Left ventricle myocardium inferior (tissue), 1 donor: ENCODE results near the gene ACER3. TPM values are rescaled to one million over a fixed set of nuclear protein-coding genes. Genes with fewer than 3 reads are reported as not detected.
A peak's percentile ranks its signal among the peaks of the same experiment; 100 is the strongest.
"Not testable (repeated sequence)": the region's sequence is repeated elsewhere in the genome, so short reads cannot be mapped to it uniquely, and the experiment has no call there.

Experiments
- DNase-seq: peaks from one replicate; pipeline ENCODE4 v3.0.0-alpha.2; 2020
- H3K27ac ChIP-seq: fragments of 200-600 bp; replicated peaks from 2 replicates; pipeline ENCODE4 v1.8.0; 2021
- H3K27me3 ChIP-seq: fragments of 200-600 bp; 2 replicates; pipeline ENCODE4 v1.8.0; 2021; ENCODE audit warnings: low read depth
- H3K36me3 ChIP-seq: fragments of 200-600 bp; 2 replicates; pipeline ENCODE4 v1.8.0; 2021
- H3K4me1 ChIP-seq: fragments of 200-600 bp; 2 replicates; pipeline ENCODE4 v1.8.0; 2021
- H3K4me3 ChIP-seq: fragments of 200-600 bp; 2 replicates; pipeline ENCODE4 v1.8.0; 2021; ENCODE audit warnings: mild to moderate bottlenecking, moderate library complexity
- H3K9me3 ChIP-seq: fragments of 200-600 bp; replicated peaks from 2 replicates; pipeline ENCODE4 v1.8.0; 2021
- intact Hi-C: fragments of 100-400 bp; cut with micrococcal nuclease; formaldehyde crosslinking; loops from one replicate; pipeline ENCODE4 v1.11.0; 2022
- total RNA-seq: library from RNA; stranded (reverse); fragmentation: NEBNext Ultra II Directional; extraction: Animal tissue kit (Norgen Biotek cat#: 25700); gene quantifications from one replicate; pipeline ENCODE4 v1.2.1, GENCODE V29; 2021
- TF ChIP-seq, protein P1 (sequence below): fragments of 200-600 bp; IDR thresholded peaks from 2 replicates; pipeline ENCODE4 v1.8.0; 2021; ENCODE audit warnings: antibody characterized with exemption, mild to moderate bottlenecking, borderline replicate concordance
- donor health status: DM: no; HTN: yes; CAD: no; lungs with severe emphysema.

ACER3 gene
- total RNA-seq, 1 donor from 2014 or later, result 8.5 TPM

DNA sequence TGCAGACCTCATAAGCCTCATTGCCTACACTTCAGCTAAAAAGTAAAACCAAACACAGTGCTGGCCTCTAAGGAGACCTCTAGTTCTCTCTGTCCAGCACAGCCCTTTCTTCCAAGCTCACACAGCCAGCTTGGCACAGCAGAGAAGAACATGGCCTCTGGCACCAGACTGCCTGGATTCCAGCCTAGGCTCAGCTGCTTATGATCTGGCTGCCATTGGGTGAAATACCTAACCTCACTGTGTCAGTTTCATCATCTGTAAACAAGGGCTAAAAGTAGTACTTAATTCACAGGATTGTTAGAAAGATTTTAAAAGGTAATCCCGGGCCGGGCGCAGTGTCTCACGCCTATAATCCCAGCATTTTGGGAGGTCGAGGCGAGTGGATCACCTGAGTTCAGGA is 9.9 kb upstream of the ACER3 start:
- intact Hi-C loops, result no loop called here
- no peak overlapping the region for H3K4me3 ChIP-seq
- no peaks in the 10 kb centered on the region for H3K27me3 ChIP-seq
- DNase-seq, result peak; percentile 33
- peaks cover 20% of the 10 kb centered on the region for H3K4me1 ChIP-seq
- no peaks in the 10 kb centered on the region for H3K36me3 ChIP-seq
- H3K27ac ChIP-seq, result no peak overlapping the region
- TF ChIP-seq, protein P1, sequence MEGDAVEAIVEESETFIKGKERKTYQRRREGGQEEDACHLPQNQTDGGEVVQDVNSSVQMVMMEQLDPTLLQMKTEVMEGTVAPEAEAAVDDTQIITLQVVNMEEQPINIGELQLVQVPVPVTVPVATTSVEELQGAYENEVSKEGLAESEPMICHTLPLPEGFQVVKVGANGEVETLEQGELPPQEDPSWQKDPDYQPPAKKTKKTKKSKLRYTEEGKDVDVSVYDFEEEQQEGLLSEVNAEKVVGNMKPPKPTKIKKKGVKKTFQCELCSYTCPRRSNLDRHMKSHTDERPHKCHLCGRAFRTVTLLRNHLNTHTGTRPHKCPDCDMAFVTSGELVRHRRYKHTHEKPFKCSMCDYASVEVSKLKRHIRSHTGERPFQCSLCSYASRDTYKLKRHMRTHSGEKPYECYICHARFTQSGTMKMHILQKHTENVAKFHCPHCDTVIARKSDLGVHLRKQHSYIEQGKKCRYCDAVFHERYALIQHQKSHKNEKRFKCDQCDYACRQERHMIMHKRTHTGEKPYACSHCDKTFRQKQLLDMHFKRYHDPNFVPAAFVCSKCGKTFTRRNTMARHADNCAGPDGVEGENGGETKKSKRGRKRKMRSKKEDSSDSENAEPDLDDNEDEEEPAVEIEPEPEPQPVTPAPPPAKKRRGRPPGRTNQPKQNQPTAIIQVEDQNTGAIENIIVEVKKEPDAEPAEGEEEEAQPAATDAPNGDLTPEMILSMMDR, result no peak
- H3K9me3 ChIP-seq, result no peaks in the 10 kb centered on the region

DNA sequence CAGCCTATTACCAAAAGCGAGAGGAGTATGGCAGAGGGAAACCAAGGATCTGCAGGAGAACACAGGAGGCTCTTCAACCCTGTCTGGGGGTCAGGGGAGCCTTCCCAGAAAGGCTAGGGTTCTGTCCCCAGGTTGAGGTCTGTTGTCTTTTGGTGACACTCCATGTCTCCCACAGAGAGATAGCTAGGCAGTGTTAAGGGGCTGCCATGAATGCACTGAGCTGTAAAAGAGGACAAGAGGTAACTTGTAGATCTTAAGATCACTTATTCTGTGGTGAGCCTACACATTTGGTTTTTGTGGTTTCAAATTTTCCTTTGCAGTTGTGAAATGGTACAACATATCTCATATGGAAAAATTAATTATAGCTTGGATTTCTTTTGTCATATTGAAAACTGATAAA is 6.0 kb upstream of the ACER3 start:
- intact Hi-C loops, result no loop called here
- Histone ChIP-seq H3K4me3 (no peak overlapping the region), H3K36me3 (no peaks in the 10 kb centered on the region), H3K27me3 (no peaks in the 10 kb centered on the region), H3K4me1 (peaks cover 20% of the 10 kb centered on the region), H3K9me3 (no peaks in the 10 kb centered on the region), H3K27ac (no peak overlapping the region)
- TF ChIP-seq, protein P1, result no peak
- no peak for DNase-seq

DNA sequence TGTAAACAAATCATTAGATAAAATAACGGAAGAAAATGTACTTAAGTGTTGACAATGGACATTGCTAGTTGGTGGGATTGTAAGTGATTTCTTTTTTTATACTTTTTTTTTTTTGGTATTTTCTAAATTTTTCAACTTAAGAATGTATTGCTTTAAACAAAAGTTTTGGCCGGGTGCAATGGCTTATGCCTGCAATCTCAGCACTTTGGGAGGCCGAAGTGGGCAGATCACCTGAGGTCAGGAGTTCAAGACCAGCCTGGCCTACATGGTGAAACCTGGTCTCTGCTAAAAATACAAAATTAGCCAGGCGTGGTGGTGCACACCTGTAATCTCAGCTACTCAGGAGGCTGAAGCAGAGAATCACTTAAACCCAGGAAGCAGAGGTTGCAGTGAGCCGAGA is 5.0 kb upstream of the ACER3 start:
- H3K9me3 ChIP-seq, H3K27me3 ChIP-seq, H3K27ac ChIP-seq, intact Hi-C loops, H3K36me3 ChIP-seq, H3K4me3 ChIP-seq, DNase-seq: not testable (repeated sequence)
- peaks cover 22% of the 10 kb centered on the region for H3K4me1 ChIP-seq

DNA sequence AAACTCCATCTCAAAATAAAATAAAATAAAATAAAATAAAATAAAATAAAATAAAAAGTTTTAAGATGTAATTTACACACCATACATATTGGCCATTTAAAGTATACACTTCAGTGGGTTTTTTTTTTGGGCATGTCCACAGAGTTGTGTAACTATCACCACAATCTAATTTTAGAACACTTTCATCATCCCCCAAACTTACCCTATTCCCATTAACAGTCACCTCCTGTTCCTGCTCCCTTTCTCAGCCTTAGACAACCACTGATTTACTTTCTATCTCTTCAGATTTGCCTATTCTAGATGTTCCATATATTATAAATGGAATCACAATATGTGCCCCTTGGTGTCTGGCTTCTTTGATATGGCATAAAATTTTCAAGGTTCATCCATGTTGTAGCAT is 4.6 kb upstream of the ACER3 start:
- no peak for DNase-seq
- TF ChIP-seq, protein P1, result no peak
- H3K4me3 ChIP-seq, result no peak overlapping the region
- H3K27me3 ChIP-seq, result no peaks in the 10 kb centered on the region
- H3K9me3 ChIP-seq, result no peaks in the 10 kb centered on the region
- no peaks in the 10 kb centered on the region for H3K36me3 ChIP-seq
- peak overlapping the region; percentile 40 for H3K27ac ChIP-seq
- H3K4me1 ChIP-seq, result peaks cover 23% of the 10 kb centered on the region
- intact Hi-C loops, result no loop called here

DNA sequence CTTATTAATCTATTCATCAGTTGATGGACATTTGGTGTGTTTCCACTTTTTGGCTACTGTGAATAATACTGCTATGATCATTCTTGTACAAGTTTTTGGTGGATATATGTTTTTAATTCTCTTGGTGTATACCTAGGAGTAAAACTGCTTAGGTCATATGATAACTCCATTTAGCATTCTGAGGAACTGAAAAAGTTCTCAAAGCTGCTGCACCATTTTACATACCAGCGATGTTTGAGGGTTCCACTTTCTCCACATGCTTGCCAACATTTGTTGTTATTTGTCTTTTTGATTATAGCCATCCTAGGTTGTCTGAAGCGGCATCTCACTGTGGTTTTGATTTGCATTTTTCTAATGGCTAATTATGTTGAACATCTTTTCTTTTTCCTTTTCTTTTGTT is 4.1 kb upstream of the ACER3 start:
- no peaks in the 10 kb centered on the region for H3K27me3 ChIP-seq
- no peaks in the 10 kb centered on the region for H3K36me3 ChIP-seq
- no peak for DNase-seq
- intact Hi-C loops, result no loop called here
- TF ChIP-seq, protein P1, result no peak
- H3K27ac ChIP-seq, result peak overlapping the region; percentile 40
- H3K9me3 ChIP-seq, result no peaks in the 10 kb centered on the region
- peaks cover 24% of the 10 kb centered on the region for H3K4me1 ChIP-seq
- H3K4me3 ChIP-seq, result no peak overlapping the region

DNA sequence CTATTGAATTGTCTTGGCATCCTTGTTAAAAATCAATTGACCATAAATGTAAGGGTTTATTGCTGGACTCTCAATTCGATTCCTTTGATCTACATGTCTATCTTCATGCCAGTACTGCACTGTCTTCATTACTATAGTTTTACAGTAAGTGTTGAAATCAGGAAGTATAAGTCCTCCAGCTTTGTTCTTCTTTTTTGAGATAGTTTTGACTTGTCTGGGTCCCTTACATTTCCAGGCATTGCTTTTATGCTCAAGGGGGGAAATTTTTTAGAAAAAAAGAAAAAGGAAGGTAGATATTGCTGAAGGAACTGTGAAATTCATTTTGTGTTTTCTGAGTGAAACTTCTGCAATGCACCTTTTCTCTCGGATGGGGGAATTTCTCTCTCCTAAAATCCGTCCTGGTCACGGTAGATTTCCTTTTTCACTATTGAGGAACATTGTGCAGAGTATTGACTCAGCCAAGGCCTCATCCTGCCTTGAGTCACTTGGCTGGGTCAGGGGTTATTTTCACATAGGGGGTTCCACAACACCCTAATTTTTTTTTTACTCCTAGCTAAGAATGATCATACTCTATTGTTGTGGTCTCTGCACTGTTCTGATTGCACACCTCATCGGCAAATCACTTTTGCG is 2.8 kb upstream of the ACER3 start:
- intact Hi-C loops, result no loop called here
- no peak for DNase-seq

More for the DNA sequence above, 2.8 kb upstream of the ACER3 start:
- peaks cover 36% of the 10 kb centered on the region for H3K4me1 ChIP-seq
- no peak overlapping the region for H3K27ac ChIP-seq
- H3K27me3 ChIP-seq, result no peaks in the 10 kb centered on the region
- TF ChIP-seq, protein P1, result no peak
- no peaks in the 10 kb centered on the region for H3K9me3 ChIP-seq
- H3K36me3 ChIP-seq, result no peaks in the 10 kb centered on the region
- H3K4me3 ChIP-seq, result no peak overlapping the region
